Measurements from ENCODE around the gene EDIL3. TPM values are rescaled to one million over a fixed set of nuclear protein-coding genes. Genes with fewer than 3 reads are reported as not detected.

EDIL3 gene
- total and polyA plus RNA-seq, 9 of the 15 experiments (the other 6 are each of a cell fraction or from before 2014, with no cell fraction given): 0.09 TPM; not detected in 8

- TF ChIP-seq GTF3C2 (IDR thresholded peaks at IDR 0.05; ENCODE audit: borderline replicate concordance, extremely low read depth, insufficient read length) (no peak), ZNF146 (CRISPR knock-in tag; IDR thresholded peaks at IDR 0.05; ENCODE audit: unreplicated experiment) (no peak), CHD7 (IDR thresholded peaks at IDR 0.05; ENCODE audit: low read depth, low read length) (no peak), ZNF133 (CRISPR knock-in tag; IDR thresholded peaks at IDR 0.05) (no peak), DDX20 (tag; IDR thresholded peaks at IDR 0.05; ENCODE audit: low read depth) (no peak), ZNF24 (IDR thresholded peaks at IDR 0.05) (no peak)
These were observed 119.5 kb downstream of the EDIL3 start (continued) for GRCh38 chr5:84265130-84265529.

Data from K562 (cell line).